COLO668 (cell line): ENCODE measurements around the gene CWC27.
A peak's percentile ranks its signal among the peaks of the same experiment; 100 is the strongest.
"Not testable (repeated sequence)": the region's sequence is repeated elsewhere in the genome, so short reads cannot be mapped to it uniquely, and the experiment has no call there.

ENCODE experiments used
- DNase-seq: peaks from one replicate; lab custom pipeline; 2025; ENCODE audit not compliant: unreplicated experiment; lab: John Stamatoyannopoulos, UW

The CWC27 gene

GRCh38 chr5:64836786-64837185 lies 68.1 kb downstream of the CWC27 start:
- no peak for DNase-seq

- DNase-seq, result no peak
Measured at GRCh38 chr5:64838376-64838775, 69.6 kb downstream of the CWC27 start.

GRCh38 chr5:64838803-64839202 lies 70.1 kb downstream of the CWC27 start:
- DNase-seq, result no peak

- DNase-seq, result no peak
Measured at GRCh38 chr5:64839936-64840335, 71.2 kb downstream of the CWC27 start.

GRCh38 chr5:64840958-64841357 lies 72.2 kb downstream of the CWC27 start:
- no peak for DNase-seq

- no peak for DNase-seq
Measured at GRCh38 chr5:64853777-64854176, 85.0 kb downstream of the CWC27 start.

- DNase-seq, result no peak
Measured at GRCh38 chr5:64854855-64855254, 86.1 kb downstream of the CWC27 start.

GRCh38 chr5:64859881-64860280 lies 91.2 kb downstream of the CWC27 start:
- DNase-seq, result no peak

- no peak for DNase-seq
Measured at GRCh38 chr5:64861281-64861680, 92.6 kb downstream of the CWC27 start.

GRCh38 chr5:64864171-64864570 lies 95.4 kb downstream of the CWC27 start:
- DNase-seq, result no peak

GRCh38 chr5:64865662-64866061 lies 96.9 kb downstream of the CWC27 start:
- no peak for DNase-seq

- DNase-seq, result no peak
Measured at GRCh38 chr5:64869419-64869818, 100.7 kb downstream of the CWC27 start.

- DNase-seq, result no peak
Measured at GRCh38 chr5:64872044-64872443, 103.3 kb downstream of the CWC27 start.

GRCh38 chr5:64873441-64873840 lies 104.7 kb downstream of the CWC27 start:
- DNase-seq, result no peak

- DNase-seq, result no peak
Measured at GRCh38 chr5:64874753-64875152, 106.0 kb downstream of the CWC27 start.

GRCh38 chr5:64876203-64876602 lies 107.5 kb downstream of the CWC27 start:
- no peak for DNase-seq

GRCh38 chr5:64880821-64881220 lies 112.1 kb downstream of the CWC27 start:
- no peak for DNase-seq

GRCh38 chr5:64883912-64884311 lies 115.2 kb downstream of the CWC27 start:
- DNase-seq, result no peak

GRCh38 chr5:64884541-64884940 lies 115.8 kb downstream of the CWC27 start:
- DNase-seq, result no peak

GRCh38 chr5:64887910-64888309 lies 119.2 kb downstream of the CWC27 start:
- DNase-seq, result no peak

- DNase-seq, result no peak
Measured at GRCh38 chr5:64895748-64896147, 127.0 kb downstream of the CWC27 start.

GRCh38 chr5:64899838-64900237 lies 131.1 kb downstream of the CWC27 start:
- no peak for DNase-seq

GRCh38 chr5:64900618-64901017 lies 131.9 kb downstream of the CWC27 start:
- peak; percentile 1 for DNase-seq

- DNase-seq, result not testable (repeated sequence)
Measured at GRCh38 chr5:64907399-64907798, 138.7 kb downstream of the CWC27 start.
